8988T (cell line): ENCODE data around the gene SPATA24.
"Not testable (repeated sequence)": the region's sequence is repeated elsewhere in the genome, so short reads cannot be mapped to it uniquely, and the experiment has no call there.

ENCODE experiments used
- DNase-seq: peaks from one replicate; pipeline ENCODE4 v3.0.0; 2011

The SPATA24 gene

DNA sequence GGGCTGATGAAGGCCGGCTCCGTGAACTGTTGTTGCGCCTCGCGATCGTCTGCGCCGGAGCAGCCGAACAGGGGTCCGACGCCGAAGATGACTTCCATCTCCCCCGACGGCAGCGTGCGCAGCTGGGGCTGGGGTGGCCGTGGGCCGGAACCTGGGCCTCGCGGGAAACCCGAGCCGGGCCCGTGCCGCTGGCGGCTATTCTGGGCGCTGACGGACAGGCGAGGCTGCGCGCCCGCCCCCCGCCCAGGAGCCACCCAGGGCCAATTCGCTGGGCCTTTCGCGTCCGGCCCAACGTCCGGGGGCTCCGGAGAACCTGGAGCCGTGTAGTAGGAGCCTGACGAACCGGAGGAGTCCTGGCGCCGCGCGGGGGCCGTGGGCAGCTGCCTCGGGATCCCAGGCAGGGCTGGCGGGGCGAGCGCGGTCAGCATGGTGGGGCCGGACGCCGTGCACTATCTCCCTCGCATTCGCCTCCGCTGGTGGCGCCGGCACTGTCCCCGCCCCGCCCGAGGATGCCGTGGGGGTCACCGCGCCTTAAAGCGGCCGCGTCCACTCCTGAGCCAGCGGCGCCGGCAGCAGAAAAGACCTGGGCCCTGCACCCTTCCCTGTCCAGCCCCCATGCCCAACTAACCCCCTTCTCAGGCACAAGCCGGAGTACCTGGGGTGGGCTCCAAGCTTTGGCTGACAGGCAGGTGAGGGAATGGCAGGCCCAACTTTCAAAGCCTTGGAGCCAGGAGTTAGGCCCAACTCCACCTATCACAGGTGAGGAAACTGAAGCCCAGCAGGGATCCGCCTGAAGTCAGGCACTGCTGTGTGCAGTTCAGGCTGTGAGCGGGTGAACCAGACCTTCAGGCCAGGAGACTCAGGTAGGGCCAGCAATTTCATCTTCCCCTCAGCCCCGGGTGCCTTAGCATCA lies 9.0 kb downstream of the SPATA24 start, which contains the start of gene PROB1:
TSS of gene PROB1 (minus strand) at position 451 of the 913 bp plus-strand sequence. CDS start at position 428, 23 bp downstream.
- no peak for DNase-seq

- DNase-seq, result no peak
Observed at GRCh38 chr5:139394123-139394653, 9.7 kb downstream of the SPATA24 start.

DNA sequence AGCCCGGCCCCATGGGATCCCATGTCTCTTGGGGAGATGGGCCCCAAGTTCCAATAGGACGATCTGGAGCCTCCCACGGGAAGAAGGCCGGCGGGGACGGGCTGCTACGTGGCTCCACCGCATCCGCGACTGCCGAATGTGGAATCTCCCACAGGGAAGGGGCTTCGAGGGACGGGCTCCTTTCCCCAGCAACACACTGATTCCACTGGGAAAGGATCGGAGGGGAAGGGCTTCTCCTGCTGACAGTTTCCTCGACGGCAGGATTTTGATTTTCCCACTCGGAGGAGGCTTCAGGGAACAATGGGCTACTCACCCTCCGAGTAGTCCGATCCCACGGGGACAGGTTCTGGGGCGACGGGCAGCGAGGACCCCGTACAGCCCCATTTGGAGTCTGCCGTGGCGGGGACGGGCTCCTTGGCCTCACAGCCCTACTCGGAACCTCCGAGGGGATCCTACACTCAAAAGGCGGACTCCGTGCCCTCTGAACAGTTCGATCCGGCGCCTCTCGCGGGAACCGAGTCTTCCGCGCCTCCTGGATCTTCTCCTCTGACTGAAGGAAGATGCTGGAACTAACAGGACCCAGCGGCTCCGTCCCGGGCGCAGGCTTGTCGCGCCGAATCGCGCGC lies 10.3 kb downstream of the SPATA24 start:
- no peak for DNase-seq

- peak; percentile 97 for DNase-seq
Observed at GRCh38 chr5:139392678-139393496, 11.0 kb downstream of the SPATA24 start.

DNA sequence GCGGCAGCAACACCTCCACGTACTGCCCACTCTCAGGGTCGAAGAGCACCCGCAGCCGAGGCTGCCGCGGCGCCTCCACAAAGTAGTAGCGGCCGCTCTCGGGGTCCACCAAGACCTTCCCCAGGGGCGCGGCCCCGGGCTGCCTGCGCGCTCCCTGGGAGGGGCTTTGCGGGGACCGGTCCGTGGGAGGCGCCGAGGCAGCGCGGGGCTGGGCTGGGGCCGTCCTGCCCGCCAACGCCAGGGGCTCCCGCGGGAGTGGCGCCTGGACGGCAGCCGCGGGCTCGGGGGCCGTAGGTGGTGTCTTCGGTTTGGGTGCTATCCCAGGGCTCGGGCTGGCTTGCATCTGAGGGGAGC lies 11.6 kb downstream of the SPATA24 start:
- DNase-seq, result no peak

GRCh38 chr5:139391570-139392323 lies 12.1 kb downstream of the SPATA24 start:
- peak; percentile 89 for DNase-seq

- DNase-seq, result no peak
Observed at GRCh38 chr5:139390639-139391569, 13.0 kb downstream of the SPATA24 start.

- no peak for DNase-seq
Observed at GRCh38 chr5:139389701-139390638, 13.9 kb downstream of the SPATA24 start, which contains the start of gene MZB1. Gene MZB1 (minus strand): TSS chr5:139389913. CDS start chr5:139389856, 57 bp downstream.

DNA sequence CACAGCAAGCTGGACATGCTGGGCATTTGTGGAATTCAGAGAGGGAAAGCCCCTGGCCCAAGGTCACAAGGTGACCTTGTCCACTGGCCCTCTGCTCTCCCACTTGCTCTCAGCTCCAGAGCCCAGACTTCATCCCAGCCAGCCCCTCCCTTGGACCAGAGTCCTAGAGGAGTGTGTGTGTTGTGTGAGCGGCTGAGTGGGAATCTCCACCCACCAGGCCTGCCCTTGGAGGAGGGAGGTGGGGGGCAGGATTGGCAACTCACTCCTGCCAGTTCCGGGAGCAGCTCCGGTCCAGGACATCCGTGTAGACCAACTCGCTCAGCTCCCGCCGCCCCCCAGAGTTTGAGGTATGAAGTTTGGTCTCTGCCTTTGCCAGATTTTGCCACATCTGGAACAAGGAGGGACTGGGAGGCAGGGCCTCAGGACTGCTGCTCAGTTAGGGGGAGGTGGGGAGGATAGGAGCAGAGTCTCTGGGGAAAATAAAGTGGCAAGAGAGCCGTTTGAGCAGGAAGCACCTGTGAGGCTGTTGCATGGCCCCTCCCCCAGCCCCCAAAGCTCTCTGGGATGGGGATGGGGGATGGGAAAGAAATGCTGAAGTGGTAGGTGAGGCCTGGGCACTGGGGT lies 15.6 kb downstream of the SPATA24 start:
- DNase-seq, result no peak

DNA sequence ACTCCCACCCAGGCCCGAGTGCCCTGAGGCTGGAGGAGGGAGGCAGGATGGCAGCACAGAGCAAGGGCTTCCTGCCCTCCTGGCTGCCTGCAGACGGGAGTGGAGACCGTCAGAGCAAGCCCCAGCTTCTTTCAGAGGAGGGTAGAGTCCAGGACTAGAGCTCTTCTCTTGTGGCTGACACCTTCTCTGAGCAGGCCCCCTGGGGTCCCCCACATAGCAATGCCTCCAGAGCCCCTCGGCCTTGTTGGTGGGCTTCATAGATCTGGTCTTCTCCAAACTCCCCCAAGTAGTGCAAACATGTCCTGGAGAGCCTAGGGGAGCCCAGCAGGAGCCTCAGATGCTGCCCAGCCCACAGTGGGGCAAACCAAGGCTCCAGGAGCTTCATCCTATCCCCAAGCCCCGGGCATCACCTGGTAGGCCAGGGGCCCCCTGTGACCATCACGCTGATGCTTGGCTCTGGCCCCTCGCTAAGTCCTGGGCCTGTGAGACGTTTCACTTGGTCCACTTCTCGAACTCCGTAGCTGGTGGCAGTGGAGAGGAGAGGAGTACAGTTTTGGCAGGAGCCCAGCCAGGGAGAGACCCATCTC lies 16.2 kb downstream of the SPATA24 start:
- DNase-seq, result no peak

GRCh38 chr5:139386956-139387355 lies 16.9 kb downstream of the SPATA24 start:
- not testable (repeated sequence) for DNase-seq

- no peak for DNase-seq
Observed at GRCh38 chr5:139386050-139386438, 17.8 kb downstream of the SPATA24 start.

- no peak for DNase-seq
Observed at GRCh38 chr5:139385061-139386049, 18.5 kb downstream of the SPATA24 start.

DNA sequence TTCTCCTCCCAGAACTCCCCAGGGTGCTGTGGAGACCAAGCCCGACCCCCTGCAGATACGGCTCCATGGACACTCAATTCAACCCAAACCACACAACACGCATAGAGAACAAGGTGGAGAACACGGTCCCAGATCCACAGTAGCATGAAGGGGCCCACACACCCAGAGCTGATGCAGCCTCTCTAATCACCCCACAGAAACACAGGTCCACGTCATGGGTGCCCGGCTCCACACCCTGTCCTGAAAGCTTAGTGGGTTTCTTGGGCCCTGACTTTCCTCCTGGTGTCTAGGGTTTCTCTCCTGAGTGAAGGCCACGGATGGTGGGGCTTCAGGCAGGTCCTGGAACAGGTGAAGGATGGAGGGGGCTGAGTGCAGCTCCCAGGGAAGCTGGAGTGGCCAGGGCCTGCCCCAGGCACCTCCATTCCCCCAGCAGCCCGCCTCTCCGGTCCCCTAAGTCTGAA lies 19.3 kb downstream of the SPATA24 start:
- DNase-seq, result no peak

DNA sequence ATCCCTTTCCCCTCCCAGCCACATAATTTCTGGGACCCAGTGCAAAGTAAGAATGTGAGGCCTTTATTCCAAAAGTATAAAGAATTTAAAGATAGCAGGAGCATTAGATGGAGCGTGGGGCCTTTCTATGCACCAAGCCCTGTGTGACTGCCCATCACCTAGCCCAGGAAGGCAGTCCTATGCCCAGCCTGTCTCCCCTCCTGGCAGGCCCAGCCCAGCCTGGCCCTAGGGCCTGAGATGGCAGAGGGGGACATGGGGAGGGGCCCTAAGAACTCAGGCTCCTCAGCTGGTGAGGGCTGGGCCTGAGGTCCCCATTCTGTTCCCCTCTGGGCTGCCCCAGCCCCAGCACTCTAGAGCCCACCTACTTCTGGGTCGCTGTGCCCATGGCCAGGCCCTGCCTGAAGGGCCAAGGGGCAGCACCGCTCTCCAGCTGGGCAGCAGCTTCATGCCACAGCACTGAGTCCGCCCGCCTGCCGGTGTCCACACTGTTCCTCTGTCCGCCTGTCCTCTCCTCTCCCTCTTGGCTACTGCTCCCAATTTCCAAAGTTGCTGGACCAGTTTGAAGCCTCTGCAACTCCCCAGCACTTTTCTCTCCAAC lies 19.8 kb downstream of the SPATA24 start:
- no peak for DNase-seq

DNA sequence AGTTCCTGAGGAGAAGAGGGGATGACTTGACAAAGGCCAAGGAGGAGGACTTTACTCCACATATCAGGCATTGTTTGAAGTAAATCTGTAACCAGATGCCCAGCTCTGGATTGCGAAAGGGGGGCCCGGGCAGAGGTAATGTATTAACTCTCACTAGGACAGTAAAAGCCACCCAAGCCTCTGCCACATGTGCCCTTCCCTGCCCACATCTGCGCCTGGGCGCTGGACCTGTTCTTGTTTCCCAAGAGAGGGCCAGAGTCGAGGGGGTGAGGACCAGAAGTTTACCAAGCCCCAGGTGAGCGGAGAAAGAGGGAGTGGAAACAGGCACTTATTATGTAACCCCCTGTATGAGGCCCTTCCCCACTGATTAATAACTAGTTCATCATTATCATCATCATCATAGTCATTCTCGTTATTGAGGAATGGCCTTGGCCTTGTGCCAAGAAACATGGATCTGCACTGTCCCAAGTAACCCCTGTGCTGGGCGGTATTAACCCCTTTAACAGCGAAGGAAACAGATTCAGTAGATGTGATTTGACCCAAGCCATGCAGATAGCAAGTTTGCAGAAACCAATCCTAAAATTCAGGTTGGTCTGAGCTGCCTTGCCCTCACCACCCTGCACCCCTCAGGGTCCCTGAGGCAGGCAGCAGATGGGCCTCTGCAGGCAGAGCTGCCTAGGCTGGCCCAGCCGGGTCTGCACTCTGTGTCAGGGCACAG lies 20.5 kb downstream of the SPATA24 start, which contains the start of gene SLC23A1:
TSS of gene SLC23A1 (minus strand) at position 23 of the 718 bp plus-strand sequence. CDS start 44 bp downstream, outside the sequence.
- DNase-seq, result no peak
